Panc1 (cell line): ENCODE data around the gene DNAAF5. TPM values are rescaled to one million over a fixed set of nuclear protein-coding genes. Genes with fewer than 3 reads are reported as not detected.

Experiments
- ATAC-seq: fragments of 200-7000 bp; cut with Tn5 transposase; 2 replicates; pipeline ENCODE4 v1.9.1; 2020; ENCODE audit warnings: mild to moderate bottlenecking, moderate library complexity
- BruUV-seq: library from RNA; stranded (reverse); fragments of 400-500 nt; replicated peaks from 2 replicates; lab custom pipeline; 2021; lab: Mats Ljungman, UMichigan
- CTCF ChIA-PET: fragments of 300-600 bp; sonication (Branson Sonifier 250); formaldehyde crosslinking; loops from one replicate; lab custom pipeline; 2022; ENCODE audit warnings: antibody characterized with exemption; lab: Charles Lee
- POLR2A ChIA-PET: fragments of 300-600 bp; sonication (Branson Sonifier 250); formaldehyde crosslinking; loops from one replicate; lab custom pipeline; 2022; ENCODE audit warnings: antibody characterized with exemption; lab: Charles Lee
- DNase-seq: peaks from one replicate; pipeline ENCODE4 v3.0.0-alpha.2; 2010; ENCODE audit warnings: low read depth, low spot score
- H3K27ac ChIP-seq: 2 replicates; pipeline ENCODE4 v1.5.1; 2011; ENCODE audit warnings: mild to moderate bottlenecking, low read length, inconsistent platforms
- H3K27me3 ChIP-seq: fragments of 200-500 bp; sonication (Bioruptor generic); 2 replicates; pipeline ENCODE4 v1.6.0; 2014; ENCODE audit warnings: low read length, inconsistent platforms; ENCODE audit not compliant: control insufficient read depth, insufficient read depth
- H3K36me3 ChIP-seq: fragments of 200-500 bp; sonication (Bioruptor generic); 2 replicates; pipeline ENCODE4 v1.5.1; 2014; ENCODE audit warnings: inconsistent platforms, mild to moderate bottlenecking, low read length, moderate library complexity; ENCODE audit not compliant: control insufficient read depth, insufficient read depth
- H3K4me1 ChIP-seq: 2 replicates; pipeline ENCODE4 v1.5.1; 2011; ENCODE audit warnings: inconsistent platforms, mild to moderate bottlenecking, low read length, moderate library complexity; ENCODE audit not compliant: control insufficient read depth, insufficient read depth
- H3K4me3 ChIP-seq, 2 experiments: 2 replicates each; pipeline ENCODE4 v1.5.1; 2011 to 2012; ENCODE audit warnings: low read depth in 2 of 2, low read length in 2 of 2, mild to moderate bottlenecking in 2 of 2, inconsistent platforms in 1 of 2, moderate library complexity in 1 of 2
- H3K9me3 ChIP-seq: fragments of 200-500 bp; sonication (Bioruptor generic); 2 replicates; pipeline ENCODE4 v1.5.1; 2014; ENCODE audit warnings: low read depth, mild to moderate bottlenecking, inconsistent platforms, low read length, moderate library complexity; ENCODE audit not compliant: control insufficient read depth, insufficient read depth
- CTCF ChIP-seq: fragments of 450-650 bp; IDR thresholded peaks from 2 replicates; pipeline ENCODE4 v1.5.1; 2017; ENCODE audit warnings: mild to moderate bottlenecking
- POLR2AphosphoS5 ChIP-seq: IDR thresholded peaks from 2 replicates; pipeline ENCODE4 v1.6.1; 2012; ENCODE audit warnings: mild to moderate bottlenecking, low read depth, low read length, moderate library complexity
- REST ChIP-seq, 2 experiments: IDR thresholded peaks; 2 replicates each; pipeline ENCODE4 v1.6.1; 2011 to 2012; ENCODE audit warnings: low read depth in 2 of 2, control low read depth in 1 of 2, low read length in 1 of 2, mild to moderate bottlenecking in 1 of 2, moderate library complexity in 1 of 2; ENCODE audit not compliant: insufficient read depth in 1 of 2
- TCF7L2 ChIP-seq: IDR thresholded peaks from 2 replicates; pipeline ENCODE4 v1.6.1; 2011; ENCODE audit warnings: mild to moderate bottlenecking, low read depth, low read length, inconsistent platforms
- in situ Hi-C: cut with HindIII; loops from 2 replicates; pipeline ENCODE4 v1.10.0; 2016; ENCODE audit warnings: low sequenced_read_pairs, low pct_unique_long_range_greater_than_20kb
- intact Hi-C: fragments of 100-400 bp; cut with micrococcal nuclease; formaldehyde crosslinking; loops from one replicate; pipeline ENCODE4 v1.10.0; 2022; ENCODE audit not compliant: unreplicated experiment
- total RNA-seq: library from RNA; stranded (reverse); gene quantifications from one replicate; pipeline ENCODE4 v1.2.1, GENCODE V29; 2021; ENCODE audit not compliant: unreplicated experiment

Gene DNAAF5
- total RNA-seq, 1 experiment from 2014 or later: 79.5 TPM

- no peak overlapping the region for H3K4me3 ChIP-seq
These were observed 96.3 kb downstream of the DNAAF5 start for GRCh38 chr7:822692-823276.

GRCh38 chr7:823649-824048, 97.2 kb downstream of the DNAAF5 start:
- ChIA-PET CTCF (no interaction called here), POLR2A (no interaction called here)
- Histone ChIP-seq H3K4me1 (peaks cover 10% of the 10 kb centered on the region; the same call in 1 of the 2 replicates), H3K4me3 (no peak overlapping the region), H3K9me3 (no peaks in the 10 kb centered on the region), H3K36me3 (no peaks in the 10 kb centered on the region), H3K27me3 (no peaks in the 10 kb centered on the region), H3K27ac (no peak overlapping the region)
- TF ChIP-seq REST (IDR thresholded peaks at IDR 0.05; ENCODE audit: insufficient read depth in 1 of 2, low read depth in 2 of 2, low read length in 1 of 2): no peak
- no peak for TF ChIP-seq TCF7L2
- no peak for TF ChIP-seq POLR2AphosphoS5
- TF ChIP-seq CTCF: no peak
- DNase-seq: no peak
- in situ Hi-C loops (no loop called here), intact Hi-C loops (no loop called here)
- peak; percentile 6; the same call in 1 of the 2 replicates for ATAC-seq
- no TSS peak for BruUV-seq

More at GRCh38 chr7:822692-823276, 96.3 kb downstream of the DNAAF5 start:
- BruUV-seq: no TSS peak
- TF ChIP-seq TCF7L2: no peak
- TF ChIP-seq POLR2AphosphoS5: no peak
- TF ChIP-seq REST (IDR thresholded peaks at IDR 0.05; ENCODE audit: insufficient read depth in 1 of 2, low read depth in 2 of 2, low read length in 1 of 2): no peak
- in situ Hi-C loops: no loop called here
- DNase-seq (no peak), ATAC-seq (no peak)
- H3K9me3 ChIP-seq: no peaks in the 10 kb centered on the region
- no peak overlapping the region for H3K27ac ChIP-seq
- intact Hi-C loops: no loop called here
- no peaks in the 10 kb centered on the region for H3K36me3 ChIP-seq
- CTCF ChIA-PET: no interaction called here
- no peaks in the 10 kb centered on the region for H3K27me3 ChIP-seq
- POLR2A ChIA-PET: no interaction called here
- peaks cover 17% of the 10 kb centered on the region for H3K4me1 ChIP-seq
